GM18526 (cell line): Measurements from ENCODE around the gene PNMA1.

Source experiments
- POLR2A ChIP-seq: IDR thresholded peaks from 3 replicates; pipeline ENCODE4 v1.6.1; 2011; ENCODE audit not compliant: insufficient read length; ENCODE audit errors: extremely low read depth

Gene PNMA1

DNA sequence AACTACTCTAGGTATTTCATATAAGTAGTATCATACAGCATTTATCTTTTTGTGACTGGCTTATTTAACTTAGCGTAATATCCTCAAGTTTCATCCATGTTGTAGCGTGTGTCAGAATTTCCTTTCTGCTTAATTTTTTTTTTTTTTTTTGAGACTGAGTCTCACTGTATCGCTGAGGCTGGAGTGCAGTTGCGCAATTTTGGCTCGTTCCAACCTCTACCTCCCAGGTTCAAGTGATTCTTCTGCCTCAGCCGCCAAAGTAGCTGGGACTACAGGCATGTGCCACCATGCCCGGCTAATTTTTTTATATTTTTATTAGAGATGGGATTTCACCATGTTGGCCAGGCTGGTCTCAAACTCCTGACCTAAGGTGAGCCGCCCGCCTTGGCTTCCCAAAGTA, 28.9 kb downstream of the PNMA1 start:
- TF ChIP-seq POLR2A, result no peak

DNA sequence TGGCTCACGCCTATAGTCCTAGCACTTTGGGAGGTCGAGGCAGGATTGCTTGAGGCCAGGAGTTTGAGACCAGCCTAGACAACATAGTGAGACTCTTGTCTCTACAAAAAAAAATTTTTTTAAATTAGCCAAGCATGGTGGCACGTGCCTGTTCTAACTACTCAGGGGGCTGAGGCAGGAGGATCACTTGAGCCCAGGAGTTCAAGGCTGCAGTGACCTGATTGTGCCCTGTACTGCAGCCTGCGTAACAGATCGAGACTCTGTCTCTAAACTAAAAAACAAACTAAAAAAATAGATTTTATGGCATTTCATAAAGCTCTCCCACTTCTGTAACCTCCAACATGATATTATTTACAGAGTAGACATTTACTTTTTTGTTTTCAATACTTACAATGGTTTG, 29.6 kb downstream of the PNMA1 start:
- TF ChIP-seq POLR2A, result no peak

DNA sequence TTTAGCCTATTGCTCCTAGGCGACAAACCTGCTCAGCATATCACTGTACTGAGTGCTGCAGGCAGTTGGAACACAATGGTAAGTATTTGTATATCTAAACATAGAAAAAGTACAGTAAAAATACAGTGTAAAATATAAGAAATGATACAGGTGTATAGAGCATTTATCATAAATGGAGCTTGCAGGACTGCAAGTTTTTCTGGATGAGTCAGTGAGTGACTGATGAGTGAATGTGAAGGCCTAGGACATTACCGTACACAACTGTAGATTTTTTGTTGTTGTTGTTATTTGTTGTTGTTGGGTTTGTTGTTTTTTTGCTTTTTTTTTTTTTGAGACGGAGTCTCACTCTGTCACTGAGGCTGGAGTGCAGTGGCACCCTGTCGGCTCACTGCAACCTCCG, 33.4 kb downstream of the PNMA1 start:
- TF ChIP-seq POLR2A, result no peak

DNA sequence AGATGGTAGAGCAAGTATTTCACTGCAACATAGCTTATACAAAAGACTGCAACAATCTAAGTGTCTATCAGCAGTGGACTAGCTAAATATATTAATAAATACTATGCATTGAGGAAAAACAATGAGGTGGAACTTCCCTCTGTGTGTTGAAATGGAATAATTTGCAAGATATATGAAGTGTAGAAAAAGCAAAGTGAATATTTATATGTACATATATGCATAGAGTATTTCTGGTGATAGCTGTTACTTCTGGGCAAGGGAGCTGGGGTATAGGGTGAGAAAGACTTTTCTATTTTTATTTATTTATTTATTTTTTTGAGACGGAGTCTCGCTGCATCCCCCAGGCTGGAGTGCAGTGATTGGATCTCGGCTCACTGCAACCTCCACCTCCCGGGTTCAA, 35.5 kb downstream of the PNMA1 start:
- no peak for TF ChIP-seq POLR2A

DNA sequence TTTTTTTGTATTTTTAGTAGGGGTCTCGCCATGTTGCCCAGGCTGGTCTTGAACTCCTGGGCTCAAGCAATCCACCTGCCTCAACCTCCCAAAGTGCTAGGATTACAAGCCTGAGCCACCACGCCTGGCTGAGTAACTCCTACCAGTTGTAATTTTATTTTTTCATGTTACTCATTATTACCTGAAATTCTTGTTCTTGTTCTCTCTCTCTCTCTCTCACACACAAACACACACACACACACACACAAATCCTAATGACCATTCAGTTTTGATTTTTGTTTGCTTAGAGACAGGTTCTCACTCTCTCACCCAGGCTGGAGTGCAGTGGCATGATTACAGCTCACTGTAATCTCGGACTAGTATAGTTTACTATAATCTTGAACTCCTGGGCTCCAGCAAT, 39.2 kb downstream of the PNMA1 start:
- no peak for TF ChIP-seq POLR2A

DNA sequence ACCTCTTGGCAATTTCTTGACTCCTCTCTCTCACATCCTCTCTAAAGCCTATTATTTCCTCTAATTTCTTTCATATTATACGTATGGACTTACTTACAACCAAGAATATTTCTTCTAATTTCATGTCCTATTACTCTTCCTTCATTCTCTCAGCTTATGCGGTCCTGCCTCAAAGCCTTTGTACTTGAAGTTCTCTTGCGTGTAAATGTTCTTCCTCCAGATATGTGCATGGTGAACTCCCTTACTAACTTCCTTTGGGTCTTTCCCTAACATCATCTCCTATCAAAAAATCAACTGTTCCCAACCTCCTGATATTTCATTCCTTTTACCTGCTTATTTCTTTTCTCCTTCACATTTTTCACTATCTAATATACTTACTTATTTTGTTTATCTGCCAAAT, 46.3 kb downstream of the PNMA1 start:
- TF ChIP-seq POLR2A, result no peak

DNA sequence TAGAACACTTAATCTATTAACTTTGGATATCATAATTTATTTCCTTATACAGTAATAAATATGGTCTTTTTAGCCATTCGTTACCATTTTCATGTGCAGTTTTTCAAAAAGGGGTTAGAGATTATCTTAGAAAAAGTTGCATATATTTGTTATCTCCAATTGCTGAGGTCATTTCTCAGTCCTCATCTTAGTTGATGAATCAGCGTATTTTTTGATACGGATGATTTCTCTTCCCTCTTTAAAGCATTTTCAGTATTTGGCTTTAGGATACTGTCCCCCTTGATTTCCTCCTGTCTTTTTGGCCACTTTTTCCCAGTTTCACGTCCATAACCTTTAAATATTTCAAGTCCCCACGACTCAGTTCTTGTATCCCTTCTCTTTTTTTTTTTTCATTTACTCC, 47.6 kb downstream of the PNMA1 start:
- no peak for TF ChIP-seq POLR2A

DNA sequence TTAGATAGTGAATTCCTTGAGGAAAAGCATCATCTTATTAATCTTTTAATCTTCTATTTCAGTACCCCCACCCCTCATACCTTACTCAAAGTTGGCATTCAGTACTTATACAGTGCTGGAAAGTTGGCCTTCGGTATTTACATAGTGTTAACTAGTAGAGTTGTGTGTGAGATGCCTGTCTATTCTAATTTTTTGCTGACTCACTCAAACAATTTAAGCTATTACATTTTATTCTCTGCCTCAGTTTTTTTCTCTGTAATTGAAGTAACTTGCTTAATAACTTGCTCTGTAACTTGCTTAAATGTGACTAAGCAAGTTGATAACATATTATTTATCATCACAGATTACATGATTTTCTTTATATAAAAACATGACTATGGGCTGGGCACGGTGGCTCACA, 49.1 kb downstream of the PNMA1 start:
- no peak for TF ChIP-seq POLR2A

DNA sequence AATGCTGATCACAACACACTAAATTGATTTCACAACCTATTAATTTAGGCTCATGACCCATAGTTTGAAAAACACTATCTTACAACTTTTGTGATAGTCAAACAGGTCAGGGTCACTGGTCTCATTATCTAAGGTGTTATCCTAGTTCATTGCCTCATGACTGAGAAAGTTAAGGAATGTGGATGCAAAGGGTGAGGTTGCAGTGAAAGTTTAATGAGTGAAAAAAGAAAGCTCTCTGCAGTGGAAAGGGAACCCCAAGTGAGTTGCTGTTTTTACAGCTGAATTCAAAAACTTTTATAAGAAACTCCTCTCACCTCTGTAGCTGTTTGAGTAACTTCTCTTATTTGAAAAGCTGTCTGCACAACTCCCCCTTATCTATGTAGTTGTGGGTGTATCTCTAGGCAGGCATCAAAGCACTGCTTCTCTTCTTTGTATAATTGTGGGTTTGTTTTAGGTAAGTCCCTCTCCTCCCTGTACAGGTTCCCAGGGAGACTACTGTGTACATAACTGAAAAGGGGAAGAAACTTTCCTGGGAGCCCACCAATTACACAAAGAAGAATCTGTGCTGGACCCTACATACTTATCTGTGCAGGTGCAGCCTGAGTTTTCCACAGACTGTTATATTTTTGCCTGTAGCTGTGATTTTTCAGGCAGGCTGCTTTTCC, 50.5 kb downstream of the PNMA1 start:
- TF ChIP-seq POLR2A, result no peak

DNA sequence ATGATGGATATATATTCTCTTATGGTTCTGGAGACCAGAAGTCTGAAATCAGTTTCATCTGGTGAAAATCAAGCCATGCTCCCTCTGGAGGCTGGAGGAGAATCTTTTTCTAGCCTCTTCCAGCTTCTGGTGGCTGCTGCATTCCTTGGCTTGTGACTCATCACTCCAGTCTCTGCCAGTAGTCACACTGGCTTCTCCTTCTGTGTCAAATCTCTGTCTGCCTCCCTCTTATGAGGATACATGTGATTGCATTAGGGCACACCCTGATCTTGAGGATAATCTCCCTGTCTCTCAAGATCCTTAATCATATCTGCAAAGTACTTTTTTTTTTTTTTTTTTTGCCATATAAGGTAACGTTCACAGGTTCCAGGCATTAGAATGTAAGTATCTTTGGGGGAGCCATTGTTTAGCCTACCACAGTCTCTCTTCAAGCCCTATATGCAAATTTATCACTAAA, 51.7 kb downstream of the PNMA1 start:
- no peak for TF ChIP-seq POLR2A

DNA sequence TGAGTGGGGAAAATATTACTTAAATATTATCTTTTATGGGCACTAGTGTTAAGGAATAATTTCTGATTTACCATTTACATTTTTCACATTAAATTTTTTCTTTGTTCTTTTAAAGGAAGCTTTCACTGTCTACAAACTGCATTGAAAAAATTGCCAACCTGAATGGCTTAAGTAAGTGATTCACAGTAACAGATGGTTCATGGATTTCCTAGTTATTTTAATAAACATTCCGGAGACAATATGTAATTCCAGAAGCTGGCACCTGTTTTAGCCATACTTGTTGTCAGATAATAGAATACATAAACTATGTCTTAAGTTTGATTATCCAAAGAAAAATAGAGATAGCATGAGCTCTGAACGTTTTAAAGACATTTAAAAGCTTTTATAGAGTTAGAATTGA, 52.3 kb downstream of the PNMA1 start:
- TF ChIP-seq POLR2A, result no peak
